Osteoblast (primary cell): Measurements from ENCODE around the gene LRRC18. TPM values are rescaled to one million over a fixed set of nuclear protein-coding genes. Genes with fewer than 3 reads are reported as not detected.
A peak's percentile ranks its signal among the peaks of the same experiment; 100 is the strongest.

ENCODE experiments used
- DNase-seq: peaks from one replicate; pipeline ENCODE4 v3.0.0; 2011; ENCODE audit warnings: low spot score, mixed read lengths; ENCODE audit not compliant: insufficient read length; ENCODE audit errors: missing footprints
- H2AFZ ChIP-seq: 2 replicates; pipeline ENCODE4 v1.6.0; 2011; ENCODE audit warnings: mild to moderate bottlenecking, low read length
- H3K27ac ChIP-seq: 2 replicates; pipeline ENCODE4 v1.5.1; 2011; ENCODE audit warnings: mild to moderate bottlenecking, low read depth, low read length, moderate library complexity
- H3K27me3 ChIP-seq: 2 replicates; pipeline ENCODE4 v1.6.0; 2012; ENCODE audit warnings: mild to moderate bottlenecking, control low read depth, inconsistent platforms, low read length, moderate library complexity; ENCODE audit not compliant: insufficient read depth
- H3K36me3 ChIP-seq: 2 replicates; pipeline ENCODE4 v1.5.1; 2011; ENCODE audit warnings: mild to moderate bottlenecking, low read length, control low read depth, moderate library complexity; ENCODE audit not compliant: insufficient read depth
- H3K4me1 ChIP-seq: 2 replicates; pipeline ENCODE4 v1.5.1; 2011; ENCODE audit warnings: mild to moderate bottlenecking, low read length, control low read depth, moderate library complexity; ENCODE audit not compliant: insufficient read depth
- H3K4me2 ChIP-seq: 2 replicates; pipeline ENCODE4 v1.6.0; 2011; ENCODE audit warnings: mild to moderate bottlenecking, low read length; ENCODE audit not compliant: insufficient read depth
- H3K4me3 ChIP-seq: fragments of 200-600 bp; sonication (generic); 3 replicates; pipeline ENCODE4 v1.5.1; 2012; ENCODE audit warnings: mild to moderate bottlenecking, low read length, inconsistent platforms; ENCODE audit not compliant: insufficient read depth
- H3K79me2 ChIP-seq: 2 replicates; pipeline ENCODE4 v1.6.0; 2012; ENCODE audit warnings: mild to moderate bottlenecking, low read length, control low read depth, inconsistent platforms; ENCODE audit not compliant: insufficient read depth
- H3K9me3 ChIP-seq: 2 replicates; pipeline ENCODE4 v1.5.1; 2011; ENCODE audit warnings: low read depth, low read length, control low read depth
- H4K20me1 ChIP-seq: 2 replicates; pipeline ENCODE4 v1.6.0; 2012; ENCODE audit warnings: mild to moderate bottlenecking, low read length, control low read depth; ENCODE audit not compliant: insufficient read depth
- CTCF ChIP-seq: IDR thresholded peaks from 2 replicates; pipeline ENCODE4 v1.5.1; 2011; ENCODE audit warnings: mild to moderate bottlenecking, low read depth, low read length, moderate library complexity; ENCODE audit errors: extremely low read depth
- total RNA-seq: library from RNA; depleted of rRNA; stranded (reverse); fragments of >200 nt; gene quantifications from 2 replicates; pipeline ENCODE4 v1.2.3, GENCODE V29; 2012

LRRC18 gene
- total RNA-seq, 1 donor: not detected

DNA sequence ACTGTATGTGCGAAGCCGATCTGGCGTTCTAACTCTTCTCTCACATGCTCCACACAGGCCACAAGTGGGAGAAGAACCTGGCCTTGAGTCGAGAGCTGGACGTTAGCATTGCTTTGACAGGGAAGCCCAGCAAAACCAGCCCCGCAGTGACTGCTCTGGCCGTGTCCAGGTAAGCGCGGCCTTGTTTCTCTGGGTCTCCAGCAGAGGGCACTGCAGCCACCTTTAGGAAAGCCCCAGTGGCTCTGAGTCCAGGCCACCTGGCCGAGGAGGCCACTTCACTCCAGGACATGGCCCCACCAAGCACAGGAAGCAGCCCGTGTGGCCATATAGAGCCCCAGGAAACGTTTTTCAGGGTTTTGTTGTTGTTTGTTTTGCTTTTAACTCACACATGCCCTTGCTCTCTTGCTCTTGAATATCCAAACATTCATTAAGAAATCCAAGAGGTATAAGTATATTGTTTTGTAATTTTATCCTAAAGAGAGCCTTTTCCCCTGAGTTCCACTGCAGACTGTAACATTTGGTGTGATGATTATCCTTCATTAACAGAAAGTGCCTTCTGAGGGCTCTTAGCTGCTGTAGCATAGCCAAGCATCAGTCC lies 41.8 kb upstream of the LRRC18 start:
- H2AFZ ChIP-seq: no peak overlapping the region
- H3K27ac ChIP-seq: no peak overlapping the region
- no peak overlapping the region for H3K4me2 ChIP-seq
- no peaks in the 10 kb centered on the region for H3K9me3 ChIP-seq
- no peaks in the 10 kb centered on the region for H3K79me2 ChIP-seq
- H3K36me3 ChIP-seq: no peaks in the 10 kb centered on the region
- peak; percentile 91 for DNase-seq
- peak; percentile 84 for TF ChIP-seq CTCF
- H3K4me3 ChIP-seq: no peak overlapping the region
- H3K27me3 ChIP-seq: no peaks in the 10 kb centered on the region
- no peaks in the 10 kb centered on the region for H3K4me1 ChIP-seq
- H4K20me1 ChIP-seq: no peaks in the 10 kb centered on the region

GRCh38 chr10:48978318-48978717 lies 38.7 kb upstream of the LRRC18 start:
- no peaks in the 10 kb centered on the region for H3K9me3 ChIP-seq
- no peaks in the 10 kb centered on the region for H3K79me2 ChIP-seq
- H3K36me3 ChIP-seq: no peaks in the 10 kb centered on the region
- H3K4me1 ChIP-seq: no peaks in the 10 kb centered on the region
- no peak overlapping the region for H3K4me2 ChIP-seq
- TF ChIP-seq CTCF: no peak
- H3K4me3 ChIP-seq: no peak overlapping the region
- no peaks in the 10 kb centered on the region for H4K20me1 ChIP-seq
- H2AFZ ChIP-seq: no peak overlapping the region
- H3K27me3 ChIP-seq: no peaks in the 10 kb centered on the region
- no peak overlapping the region for H3K27ac ChIP-seq
- no peak for DNase-seq

DNA sequence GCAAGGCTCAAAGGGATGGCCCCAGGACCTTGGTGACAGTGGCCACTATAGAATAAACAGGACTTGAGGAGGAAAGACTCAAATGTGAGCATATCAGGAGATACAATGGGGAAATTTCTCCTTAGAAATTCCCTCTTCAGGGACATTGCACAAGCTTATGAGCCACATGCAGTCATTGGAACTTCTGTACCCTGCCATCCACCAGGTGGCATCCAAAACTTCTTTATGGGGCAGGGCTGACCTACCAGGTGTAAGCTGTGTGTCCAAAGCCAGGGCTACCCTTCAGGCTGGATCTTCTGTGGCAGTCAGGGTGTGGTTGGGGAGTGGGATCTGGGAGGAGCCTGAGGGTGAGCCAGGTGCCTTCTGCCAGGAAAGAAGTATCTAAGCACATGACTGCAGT lies 36.6 kb upstream of the LRRC18 start:
- H3K4me2 ChIP-seq: no peak overlapping the region
- H3K79me2 ChIP-seq: no peaks in the 10 kb centered on the region
- DNase-seq: peak; percentile 17
- no peaks in the 10 kb centered on the region for H3K9me3 ChIP-seq
- no peaks in the 10 kb centered on the region for H3K27me3 ChIP-seq
- H3K36me3 ChIP-seq: no peaks in the 10 kb centered on the region
- peak; percentile 41 for TF ChIP-seq CTCF
- no peaks in the 10 kb centered on the region for H4K20me1 ChIP-seq
- H2AFZ ChIP-seq: no peak overlapping the region
- H3K27ac ChIP-seq: no peak overlapping the region
- H3K4me1 ChIP-seq: no peaks in the 10 kb centered on the region
- no peak overlapping the region for H3K4me3 ChIP-seq

DNA sequence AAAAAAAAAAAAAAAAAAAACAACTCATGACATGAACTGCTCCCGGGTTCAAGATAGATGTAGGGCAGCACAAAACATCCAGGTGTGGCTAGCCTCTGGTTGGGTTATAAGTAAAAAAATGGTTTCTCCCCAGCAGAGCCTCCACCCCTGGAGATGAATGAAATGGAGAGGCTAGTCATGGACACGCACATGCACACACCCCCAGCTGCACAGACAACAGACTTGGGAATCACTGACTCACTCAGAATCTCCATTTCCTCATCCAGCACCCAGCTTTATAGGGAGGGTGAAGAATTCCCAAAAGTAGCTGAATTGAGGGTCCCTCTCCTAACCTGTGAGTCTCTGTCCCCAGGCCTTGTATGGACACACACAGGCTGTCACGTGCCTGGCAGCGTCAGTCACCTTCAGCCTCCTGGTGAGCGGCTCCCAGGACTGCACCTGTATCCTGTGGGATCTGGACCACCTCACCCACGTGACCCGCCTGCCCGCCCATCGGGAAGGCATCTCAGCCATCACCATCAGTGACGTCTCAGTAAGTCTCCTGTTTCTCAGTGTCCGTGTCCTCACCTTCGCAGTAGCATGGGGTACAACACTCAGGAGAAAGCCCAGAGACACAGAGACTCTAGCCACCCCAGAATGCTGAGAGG lies 35.0 kb upstream of the LRRC18 start:
- H3K27ac ChIP-seq: no peak overlapping the region
- no peak overlapping the region for H3K4me2 ChIP-seq
- no peak for TF ChIP-seq CTCF
- H4K20me1 ChIP-seq: no peaks in the 10 kb centered on the region
- no peak overlapping the region for H3K4me3 ChIP-seq
- H3K79me2 ChIP-seq: no peaks in the 10 kb centered on the region
- H3K36me3 ChIP-seq: no peaks in the 10 kb centered on the region
- peak; percentile 38 for DNase-seq
- no peak overlapping the region for H2AFZ ChIP-seq
- H3K9me3 ChIP-seq: no peaks in the 10 kb centered on the region
- H3K4me1 ChIP-seq: no peaks in the 10 kb centered on the region
- H3K27me3 ChIP-seq: no peaks in the 10 kb centered on the region
